ENCODE data around the gene KRT23.

The KRT23 gene

DNA sequence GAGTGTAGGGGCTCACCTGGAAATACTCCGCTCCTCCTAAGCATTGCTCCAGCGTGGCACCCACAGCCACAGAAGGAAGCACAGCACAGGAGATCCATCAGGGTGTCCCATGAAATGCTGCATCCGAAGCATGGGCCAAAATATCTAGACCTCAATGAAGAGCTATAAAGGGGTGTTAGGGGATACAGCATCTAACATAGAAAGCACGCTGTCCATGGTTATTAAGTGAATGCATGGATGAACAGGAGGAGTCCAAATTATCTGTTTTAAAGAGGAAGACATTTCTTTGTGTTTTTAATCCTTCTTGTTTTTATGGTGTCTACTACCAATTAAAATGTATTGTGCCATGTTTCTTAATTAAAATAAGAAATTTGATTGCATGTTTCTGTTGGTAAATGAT lies 30.8 kb downstream of the KRT23 start:
- no peak for TF ChIP-seq CTCF (IDR thresholded peaks at IDR 0.05)

DNA sequence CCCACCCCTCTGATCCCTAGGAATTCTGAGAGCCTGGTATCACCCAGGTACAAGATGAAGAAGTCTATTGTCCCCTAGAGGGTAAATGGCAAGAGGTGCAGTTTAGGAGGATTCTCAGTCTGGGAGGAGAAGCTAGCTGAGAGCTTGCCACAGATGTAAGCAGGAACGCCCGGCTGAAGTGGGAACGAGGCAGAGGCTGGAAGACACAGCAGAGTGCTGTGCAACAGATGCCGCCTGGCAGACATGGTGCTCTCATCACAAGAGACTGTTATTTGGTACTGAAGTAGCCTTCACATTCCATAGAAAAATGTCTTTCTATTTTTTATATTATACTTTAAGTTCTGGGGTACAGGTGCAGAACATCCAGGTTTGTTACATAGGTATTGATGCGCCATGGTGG lies 32.1 kb downstream of the KRT23 start:
- TF ChIP-seq CTCF (IDR thresholded peaks at IDR 0.05): no peak

DNA sequence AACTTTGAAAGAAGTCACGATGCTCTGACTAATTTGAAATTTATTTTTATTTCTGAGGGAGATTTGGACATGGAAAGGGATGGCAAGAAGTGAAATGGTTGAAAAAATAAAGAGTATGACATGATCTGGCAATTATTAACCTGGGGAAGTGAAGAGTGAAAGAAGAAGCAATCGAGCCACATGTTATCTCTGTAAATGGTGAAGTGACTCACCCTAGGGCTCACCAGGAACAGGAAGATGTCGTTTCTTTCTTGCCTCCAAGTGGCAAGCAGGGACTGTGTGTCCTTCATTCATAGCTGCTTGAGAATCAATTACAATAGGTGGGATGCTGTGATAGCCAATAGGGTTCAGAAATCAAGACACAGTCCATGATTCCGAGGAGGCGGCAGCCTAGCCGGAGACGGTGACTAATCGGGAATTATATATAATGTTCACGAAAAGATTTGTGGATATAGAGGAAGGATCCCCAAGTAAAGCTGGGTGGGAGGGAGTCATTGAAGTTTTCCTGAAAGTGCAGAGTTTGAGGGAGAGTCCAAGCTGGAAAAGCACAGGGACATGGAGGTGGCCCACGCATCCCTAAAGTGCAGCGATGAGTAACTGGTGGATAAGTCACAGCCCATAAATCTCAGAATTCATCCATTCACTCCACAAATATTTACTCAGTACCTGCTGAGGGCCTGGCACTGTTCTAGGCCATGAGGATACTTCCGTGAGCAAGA lies 34.2 kb downstream of the KRT23 start:
- TF ChIP-seq CTCF (IDR thresholded peaks at IDR 0.05): no peak

DNA sequence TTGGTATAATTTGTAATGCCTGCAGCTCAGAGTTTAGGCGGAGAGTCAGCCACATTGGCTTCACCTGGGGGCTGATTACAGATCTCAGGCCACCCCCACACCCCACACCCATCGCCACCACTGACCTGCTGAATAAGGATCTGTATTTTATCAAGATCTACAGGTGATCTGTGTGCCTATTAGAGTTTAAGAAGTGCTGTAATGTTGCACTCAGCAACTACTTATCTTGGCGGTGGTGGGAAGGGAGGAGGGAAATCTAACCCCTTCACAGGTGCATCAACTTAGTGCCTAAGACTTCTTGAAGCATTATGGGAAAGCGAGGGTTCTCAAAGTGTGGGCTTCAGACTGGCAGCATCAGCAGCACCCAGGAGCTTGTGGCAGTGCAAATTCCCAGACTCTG lies 34.9 kb downstream of the KRT23 start:
- no peak for TF ChIP-seq CTCF (IDR thresholded peaks at IDR 0.05)

DNA sequence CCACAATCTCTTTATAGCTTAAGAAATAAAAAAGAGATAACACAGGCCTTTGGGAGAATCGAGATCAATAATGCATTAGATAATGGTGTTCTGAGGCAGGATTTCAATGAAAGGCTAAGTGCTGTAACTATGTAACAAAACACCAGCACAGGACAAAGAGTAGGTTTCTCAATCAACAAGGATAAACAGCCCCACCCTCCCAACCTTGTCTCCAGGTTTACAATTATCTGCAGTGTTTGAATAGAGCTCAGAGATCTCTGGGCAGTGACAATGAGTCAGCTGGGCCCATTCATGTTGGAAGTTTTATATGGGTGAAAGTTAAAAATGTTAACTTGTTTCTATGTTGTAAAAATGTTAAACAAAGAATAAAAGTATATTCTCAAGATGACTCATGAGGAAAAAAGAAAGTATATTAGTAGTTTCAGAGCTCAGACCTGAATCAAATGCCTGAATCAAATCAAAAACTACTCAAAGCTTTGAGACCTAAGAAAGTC lies 35.4 kb downstream of the KRT23 start:
- TF ChIP-seq CTCF (IDR thresholded peaks at IDR 0.05): no peak

DNA sequence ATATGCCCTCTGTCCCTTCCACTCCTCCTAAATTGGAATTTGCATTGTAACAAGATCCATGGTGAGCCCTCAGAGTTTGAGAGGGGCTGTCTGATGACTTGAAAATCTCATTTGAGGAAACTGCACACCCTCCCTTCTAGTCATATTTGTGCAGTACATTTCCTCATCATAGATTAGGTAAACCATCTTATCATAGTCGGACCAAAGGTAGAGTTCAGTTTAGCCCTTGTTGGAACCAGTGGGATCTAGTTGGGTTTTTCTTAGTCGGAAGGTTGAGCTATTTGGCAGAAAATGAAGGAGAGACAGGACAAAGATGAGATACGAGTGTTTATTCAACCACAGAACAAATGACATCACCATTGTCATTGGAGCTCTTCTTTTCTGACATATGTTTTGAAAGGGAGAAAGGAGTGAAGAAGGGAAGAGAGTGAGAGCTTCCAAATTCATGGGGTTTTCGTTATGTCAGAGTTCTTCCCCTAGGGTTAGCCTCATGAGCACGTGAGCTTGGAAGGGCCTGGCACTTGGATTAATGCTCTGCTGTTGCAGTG lies 36.6 kb downstream of the KRT23 start:
- TF ChIP-seq CTCF (IDR thresholded peaks at IDR 0.05): no peak

- no peak for TF ChIP-seq CTCF (IDR thresholded peaks at IDR 0.05)
Measured at GRCh38 chr17:40896916-40897455, 40.5 kb downstream of the KRT23 start.

Measured in LNCAP (cell line).